NCI-H2196 (cell line): Measurements from ENCODE around the gene SART1.
"Not testable (repeated sequence)": the region's sequence is repeated elsewhere in the genome, so short reads cannot be mapped to it uniquely, and the experiment has no call there.

Source experiments
- DNase-seq: peaks from one replicate; lab custom pipeline; 2025; ENCODE audit not compliant: unreplicated experiment; lab: John Stamatoyannopoulos, UW

Gene SART1

DNA sequence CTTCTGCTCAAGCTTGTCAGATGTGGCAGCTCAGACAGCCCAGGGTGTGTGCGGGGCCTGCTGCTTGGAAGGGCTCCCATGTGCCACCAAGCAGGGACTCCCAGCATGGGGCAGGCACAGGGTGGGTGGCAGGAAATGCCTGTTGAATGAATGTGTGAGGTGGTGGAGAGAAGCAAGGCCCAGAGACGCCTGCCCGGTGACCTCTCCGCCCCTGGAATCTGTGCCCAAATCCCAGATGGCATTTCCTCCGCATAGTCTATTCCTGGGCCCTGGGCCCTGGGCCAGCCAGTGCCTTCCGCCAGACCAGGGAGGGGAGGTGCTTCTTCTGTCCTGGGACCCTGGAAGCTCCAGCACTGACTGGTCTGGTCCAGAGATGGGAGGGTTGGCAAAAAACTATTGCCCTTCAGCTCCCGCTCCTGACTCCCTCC, 53.9 kb downstream of the SART1 start:
- DNase-seq, result no peak

DNA sequence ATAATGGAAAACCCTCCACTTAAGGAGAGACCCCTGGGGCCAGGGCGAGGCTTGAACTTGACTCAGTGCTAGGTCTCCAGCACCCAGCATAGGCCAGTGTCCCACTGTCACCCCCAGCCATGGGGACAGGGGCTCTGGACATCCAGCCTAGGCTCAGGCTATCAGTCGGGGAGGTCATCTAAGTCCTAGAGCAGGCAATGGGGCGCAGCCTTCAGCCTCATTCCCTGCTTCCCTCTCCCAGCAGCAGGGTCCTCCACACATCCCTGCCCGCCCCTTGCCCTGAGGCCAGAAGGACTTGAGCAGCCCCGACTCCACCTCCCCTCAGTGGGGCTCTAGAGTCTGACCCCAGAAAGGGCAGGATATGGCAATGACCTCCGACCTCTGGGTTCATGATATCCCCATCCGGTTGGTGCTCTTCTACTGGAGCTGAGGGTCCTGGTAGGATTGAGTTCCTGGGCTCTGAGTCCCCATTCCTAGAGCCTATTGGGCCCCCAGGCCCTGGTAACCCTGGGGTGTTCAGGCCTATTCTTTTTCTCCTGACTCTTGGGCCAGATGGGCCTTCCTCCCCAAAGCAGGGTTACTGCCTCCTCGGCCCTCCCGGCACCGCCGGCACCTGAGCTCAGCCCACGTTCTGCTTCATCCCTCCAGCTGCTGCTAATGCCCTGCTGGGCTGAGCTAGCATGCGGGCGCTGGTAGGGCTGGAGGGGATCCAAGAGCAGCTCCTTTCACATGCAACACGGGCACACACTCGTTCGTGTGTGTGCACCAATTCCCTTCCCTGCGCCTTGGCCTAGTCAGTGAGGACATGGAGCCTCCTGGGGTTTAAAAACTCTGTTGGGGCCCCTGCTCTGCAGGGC, 54.6 kb downstream of the SART1 start:
- no peak for DNase-seq

DNA sequence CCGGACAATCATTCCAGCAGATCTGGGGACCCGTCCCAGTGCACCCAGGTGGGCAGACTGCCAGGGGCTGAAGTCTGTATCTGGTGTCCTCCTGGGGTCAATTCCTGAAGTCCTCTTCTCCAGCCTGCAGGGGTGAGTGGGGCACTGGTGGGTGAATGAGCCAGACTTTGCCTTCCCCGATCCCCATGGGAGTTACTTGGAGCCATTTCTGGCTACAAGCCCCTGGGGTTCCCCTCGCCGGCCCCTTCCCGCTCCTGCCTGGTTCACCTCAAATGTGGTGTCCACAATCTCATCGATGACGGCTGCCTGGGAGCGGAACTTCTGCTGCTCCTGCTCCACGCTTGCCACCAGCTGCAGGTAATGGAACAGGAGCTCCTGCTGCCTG, 55.3 kb downstream of the SART1 start:
- DNase-seq, result no peak

DNA sequence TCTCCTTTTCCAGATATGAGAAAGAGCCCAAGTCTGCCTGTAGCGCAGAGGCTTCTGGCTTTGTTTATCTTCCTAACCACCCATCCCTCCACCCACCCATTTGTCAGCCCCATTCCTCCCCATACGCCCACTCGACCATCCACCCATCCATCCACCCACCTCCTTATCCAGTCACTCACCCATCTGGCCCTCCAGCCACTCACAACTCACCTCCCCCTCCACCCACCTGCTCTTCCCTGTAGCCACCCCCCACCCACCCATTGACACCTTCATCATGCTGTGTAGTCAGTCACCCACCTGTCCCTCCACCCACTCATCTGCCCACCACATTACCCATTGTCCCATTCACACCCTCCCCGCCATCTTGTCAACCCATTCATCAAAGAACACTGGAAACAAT, 55.8 kb downstream of the SART1 start:
- no peak for DNase-seq

DNA sequence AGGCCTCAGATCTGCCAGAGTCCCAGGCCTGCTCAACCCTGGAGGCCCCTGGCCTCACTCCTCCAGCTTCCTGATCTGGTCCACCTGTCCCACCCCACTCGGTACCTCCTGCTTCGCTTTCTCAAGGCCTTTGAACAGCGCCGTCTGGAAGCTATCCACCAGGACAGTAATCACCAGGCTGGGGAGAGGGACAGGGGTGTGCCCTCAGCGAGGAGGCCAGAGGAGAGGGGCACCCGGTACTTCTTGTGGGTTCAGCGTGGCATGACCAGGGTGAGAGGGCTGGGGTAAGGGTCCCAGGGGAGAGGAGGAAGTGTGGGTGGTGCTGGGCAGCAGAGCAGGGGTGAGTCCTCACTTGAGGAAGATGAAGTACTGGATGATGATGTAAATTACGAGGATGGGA, 58.7 kb downstream of the SART1 start:
- no peak for DNase-seq

DNA sequence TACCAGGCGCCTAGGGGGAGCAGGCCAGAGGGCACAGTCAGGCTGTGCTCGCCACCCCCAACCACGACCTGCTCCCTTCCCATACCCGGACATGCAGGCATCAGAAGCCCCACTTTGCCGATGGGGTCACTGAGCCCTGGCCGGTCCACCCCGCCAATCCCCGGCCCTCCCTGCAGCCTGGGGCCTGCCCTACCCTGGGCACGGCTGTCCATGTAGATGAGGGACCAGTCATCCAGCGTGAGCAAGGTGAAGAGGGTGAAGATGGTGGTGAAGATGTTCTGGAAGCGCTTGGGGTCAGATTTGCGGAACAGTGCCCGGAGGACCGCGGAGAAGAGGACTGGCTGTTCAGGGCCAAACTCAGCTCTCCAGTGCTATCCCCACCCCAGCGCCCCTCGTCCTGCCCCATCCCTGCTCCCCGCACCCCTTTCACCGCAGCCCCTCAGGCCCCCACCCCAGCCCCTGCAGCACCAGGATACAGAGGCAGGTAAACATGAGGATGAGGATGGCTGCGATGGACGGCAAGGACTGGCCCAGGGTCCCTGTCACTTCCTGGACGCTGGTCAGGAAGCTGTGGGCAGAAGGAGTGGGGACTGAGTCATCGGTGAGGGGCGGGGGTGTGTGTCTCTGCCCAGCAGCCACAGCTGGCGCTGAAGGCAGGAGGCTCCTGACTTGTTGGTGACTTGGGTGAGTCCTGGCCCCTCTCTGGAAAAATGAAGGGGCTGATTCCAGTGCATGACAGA, 59.3 kb downstream of the SART1 start:
- DNase-seq, result no peak

DNA sequence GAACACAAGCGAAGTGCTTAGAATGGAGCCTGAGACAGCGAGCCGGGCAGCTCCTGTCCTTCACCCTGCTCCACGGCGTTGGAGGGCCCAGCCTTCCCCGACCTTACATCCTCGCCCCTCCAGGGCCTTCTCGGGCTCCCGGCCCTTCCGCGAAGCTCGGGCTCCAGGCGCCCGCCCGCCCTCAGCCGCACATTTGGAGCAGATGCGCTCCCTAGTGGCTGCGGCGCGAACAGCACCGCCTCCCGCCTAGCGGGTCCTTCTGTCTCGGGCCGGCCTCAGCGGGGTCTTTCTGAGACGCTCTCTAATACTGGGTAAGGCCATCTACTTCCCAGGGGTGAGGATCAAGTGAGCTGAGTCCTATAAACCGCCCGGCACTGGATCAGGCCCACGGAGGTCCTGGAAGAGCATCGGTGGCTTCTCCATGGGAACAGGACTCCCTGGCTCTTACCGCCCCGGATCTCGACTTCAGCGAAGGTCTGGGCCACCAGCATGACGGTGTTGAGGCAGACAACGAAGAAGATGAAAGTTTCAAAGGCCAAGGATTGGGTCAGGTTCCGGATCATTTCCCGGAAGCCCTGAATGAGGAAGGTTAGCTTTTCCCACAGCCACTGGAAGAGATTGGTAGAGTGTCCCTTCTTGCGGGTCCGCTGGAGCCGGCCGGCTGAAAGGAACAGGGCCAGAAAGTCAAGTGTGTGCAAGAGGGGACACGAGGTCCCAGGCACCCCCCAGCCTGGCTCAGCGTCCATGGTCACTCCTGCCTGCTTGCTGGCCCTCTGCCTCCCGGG, 61.1 kb downstream of the SART1 start:
- peak; percentile 82 for DNase-seq

DNA sequence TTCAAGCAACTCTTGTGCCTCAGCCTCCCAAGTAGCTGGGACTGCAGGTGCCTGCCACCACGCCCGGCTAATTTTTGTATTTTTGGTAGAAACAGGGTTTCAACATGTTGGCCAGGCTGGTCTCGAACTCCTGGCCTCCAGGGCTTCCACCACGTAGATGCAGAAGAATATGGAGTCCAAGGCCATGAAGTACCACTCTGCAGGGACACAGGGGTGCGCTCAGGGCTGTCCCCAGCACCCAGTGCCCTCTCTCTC, 61.6 kb downstream of the SART1 start:
- DNase-seq, result not testable (repeated sequence)

DNA sequence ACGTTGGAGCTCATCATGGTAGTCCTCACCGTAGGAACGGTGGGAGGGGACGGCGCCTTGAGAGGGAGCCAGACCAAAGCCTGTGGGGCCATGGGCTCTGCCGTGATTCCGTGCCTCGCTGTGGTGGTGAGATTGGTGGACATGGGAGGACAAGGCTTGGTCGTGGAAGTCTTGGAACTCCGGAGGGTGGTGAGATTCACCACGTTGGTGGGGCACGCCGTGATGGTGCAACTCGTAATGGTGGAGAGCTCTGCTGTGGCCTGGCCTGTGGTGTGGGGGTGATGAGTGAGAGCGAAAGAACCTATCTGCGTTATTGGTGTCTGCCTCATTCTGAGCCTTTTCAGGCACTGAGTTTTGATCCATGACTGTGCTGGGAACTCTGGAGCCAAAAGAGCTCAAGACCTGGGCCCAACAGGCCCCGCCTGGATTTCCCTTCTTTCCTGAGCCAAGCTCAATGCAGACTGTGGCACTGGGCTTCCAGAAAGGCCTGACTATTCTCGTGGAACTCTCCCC, 64.5 kb downstream of the SART1 start, which contains the start of gene CATSPER1:
TSS of gene CATSPER1 (minus strand) at position 463 of the 513 bp plus-strand sequence. CDS start at position 363, 100 bp downstream.
- no peak for DNase-seq
